ENCODE measurements around the gene JAZF1.

The JAZF1 gene

DNA sequence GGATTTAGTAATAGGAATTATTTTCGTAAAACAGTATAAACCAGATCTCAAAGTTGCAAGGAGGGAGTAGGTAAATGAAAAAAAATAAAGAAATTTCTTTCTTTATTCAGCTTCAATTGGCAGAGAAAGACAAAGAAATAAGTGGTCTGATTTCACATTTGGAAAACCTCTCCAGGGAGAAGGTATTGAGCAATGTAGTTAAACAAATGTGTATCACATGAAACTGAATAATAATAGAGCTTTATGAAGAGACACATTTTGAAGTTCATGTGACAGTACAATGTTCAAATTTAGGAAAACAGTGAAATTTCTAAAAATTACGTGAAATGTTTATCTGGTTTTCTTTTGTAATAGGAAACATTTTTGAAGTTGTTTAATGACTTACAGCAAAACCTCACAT, 377.6 kb downstream of the JAZF1 start:
- Histone ChIP-seq H3K4me3 (ENCODE audit: low read depth in 1 of 2, low read length in 1 of 2) (no peak overlapping the region), H3K36me3 (peaks cover 48% of the 10 kb centered on the region), H3K27me3 (no peaks in the 10 kb centered on the region), H3K4me1 (ENCODE audit: control insufficient read depth in 1 of 2, insufficient read depth in 1 of 2, low read depth in 1 of 2, low read length in 1 of 2) (peaks cover 0 to 3% of the 10 kb centered on the region in 2 experiments), H3K27ac (no peak overlapping the region), H3K9me3 (no peaks in the 10 kb centered on the region)
- no peak for TF ChIP-seq CTCF (IDR thresholded peaks at IDR 0.05)

- Histone ChIP-seq H3K36me3 (peaks cover 70% of the 10 kb centered on the region), H3K4me3 (ENCODE audit: low read depth in 1 of 2, low read length in 1 of 2) (no peak overlapping the region), H3K27me3 (no peaks in the 10 kb centered on the region), H3K27ac (no peak overlapping the region), H3K9me3 (no peaks in the 10 kb centered on the region), H3K4me1 (ENCODE audit: control insufficient read depth in 1 of 2, insufficient read depth in 1 of 2, low read depth in 1 of 2, low read length in 1 of 2) (peaks cover 0 to 8% of the 10 kb centered on the region in 2 experiments)
- TF ChIP-seq CTCF (IDR thresholded peaks at IDR 0.05): no peak
These were observed 381.4 kb downstream of the JAZF1 start for GRCh38 chr7:27799212-27799611.

DNA sequence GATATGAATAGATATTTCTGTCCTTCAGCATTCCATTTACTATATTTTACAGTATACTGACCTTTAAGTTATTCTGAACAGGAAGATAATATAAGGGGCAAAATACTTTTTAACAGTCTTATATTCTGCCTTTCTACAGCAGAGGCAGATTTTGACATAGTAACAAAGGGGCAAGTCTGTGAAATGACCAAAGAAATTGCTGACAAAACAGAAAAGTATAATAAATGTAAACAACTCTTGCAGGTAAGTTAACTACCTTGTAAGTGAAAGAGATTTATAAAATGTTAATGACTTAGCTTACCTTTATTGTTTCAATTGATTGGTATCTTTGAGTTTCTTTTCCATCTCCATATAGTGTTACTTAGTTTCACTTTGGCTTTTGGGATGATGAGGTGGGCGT, 384.6 kb downstream of the JAZF1 start:
- H3K27ac ChIP-seq: no peak overlapping the region
- no peak for TF ChIP-seq CTCF (IDR thresholded peaks at IDR 0.05)
- no peak overlapping the region for H3K4me3 ChIP-seq (ENCODE audit: low read depth in 1 of 2, low read length in 1 of 2)
- peaks cover 76% of the 10 kb centered on the region for H3K36me3 ChIP-seq
- no peaks in the 10 kb centered on the region for H3K9me3 ChIP-seq
- peaks cover 0 to 8% of the 10 kb centered on the region in 2 experiments for H3K4me1 ChIP-seq (ENCODE audit: control insufficient read depth in 1 of 2, insufficient read depth in 1 of 2, low read depth in 1 of 2, low read length in 1 of 2)
- H3K27me3 ChIP-seq: no peaks in the 10 kb centered on the region

DNA sequence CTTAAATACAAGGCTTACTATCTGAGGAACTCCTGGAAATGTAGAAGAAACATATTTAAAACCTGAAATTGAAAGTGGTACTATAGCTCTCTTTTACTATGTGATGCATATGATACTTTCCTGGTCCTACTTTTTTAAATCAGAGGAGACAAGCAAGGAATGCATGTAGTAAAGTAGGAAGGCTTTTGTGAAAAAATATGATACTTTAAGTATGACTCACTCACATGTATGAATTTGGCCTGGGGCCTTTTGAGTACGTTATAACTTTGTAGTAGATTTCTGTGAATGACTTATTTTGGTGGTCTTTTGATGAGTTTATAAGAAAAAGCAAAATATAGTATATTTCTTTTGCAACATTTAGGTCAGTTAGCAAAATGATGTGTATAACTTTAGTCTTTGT, 386.8 kb downstream of the JAZF1 start:
- no peak for TF ChIP-seq CTCF (IDR thresholded peaks at IDR 0.05)
- Histone ChIP-seq H3K9me3 (no peaks in the 10 kb centered on the region), H3K4me1 (ENCODE audit: control insufficient read depth in 1 of 2, insufficient read depth in 1 of 2, low read depth in 1 of 2, low read length in 1 of 2) (peaks cover 0 to 8% of the 10 kb centered on the region in 2 experiments), H3K36me3 (peaks cover 59% of the 10 kb centered on the region), H3K27me3 (no peaks in the 10 kb centered on the region), H3K27ac (no peak overlapping the region), H3K4me3 (ENCODE audit: low read depth in 1 of 2, low read length in 1 of 2) (no peak overlapping the region)

DNA sequence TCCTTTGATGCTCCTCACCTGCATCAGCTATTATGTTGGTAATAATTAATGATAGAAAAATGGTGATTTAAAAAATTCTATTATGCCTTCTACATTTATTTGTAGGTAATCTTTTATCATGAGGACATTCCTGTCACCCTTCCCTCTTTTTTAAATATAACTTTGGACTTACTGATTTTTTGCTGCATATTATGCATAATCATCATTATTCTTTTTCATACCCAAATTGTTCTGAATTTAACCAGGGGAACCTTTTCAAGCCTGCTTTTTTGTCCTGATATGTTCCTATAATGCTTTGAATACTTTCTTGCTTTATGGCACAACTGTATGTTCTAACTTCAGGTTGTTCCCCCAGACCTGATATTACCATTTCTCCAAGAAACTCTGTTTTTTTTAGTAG, 392.2 kb downstream of the JAZF1 start:
- TF ChIP-seq CTCF (IDR thresholded peaks at IDR 0.05): no peak
- Histone ChIP-seq H3K4me3 (ENCODE audit: low read depth in 1 of 2, low read length in 1 of 2) (no peak overlapping the region), H3K9me3 (no peaks in the 10 kb centered on the region), H3K27ac (no peak overlapping the region), H3K27me3 (no peaks in the 10 kb centered on the region), H3K4me1 (ENCODE audit: control insufficient read depth in 1 of 2, insufficient read depth in 1 of 2, low read depth in 1 of 2, low read length in 1 of 2) (no peaks in the 10 kb centered on the region), H3K36me3 (peaks cover 55% of the 10 kb centered on the region)
